SK-N-SH treated with all-trans-retinoic acid at 6 μM for 48 hours (cell line): ENCODE results near the gene PRM3.

Experiments
- ATAC-seq: fragments of 200-7000 bp; cut with Tn5 transposase; 3 replicates; pipeline ENCODE4 v1.9.1; 2020; ENCODE audit warnings: mild to moderate bottlenecking, moderate library complexity
- ARNTL ChIP-seq: fragments of 450-650 bp; formaldehyde crosslinking; IDR thresholded peaks from 2 replicates; pipeline ENCODE4 v1.5.0; 2020; ENCODE audit warnings: low read depth, mild to moderate bottlenecking, moderate library complexity, borderline replicate concordance
- BACH2 ChIP-seq: fragments of 250-450 bp; sonication (Bioruptor Pico); IDR thresholded peaks from 2 replicates; pipeline ENCODE4 v1.9.0; 2021; ENCODE audit warnings: mild to moderate bottlenecking, borderline replicate concordance
- CREB5 ChIP-seq: fragments of 250-450 bp; sonication (Bioruptor Pico); IDR thresholded peaks from 2 replicates; pipeline ENCODE4 v1.5.1; 2020; ENCODE audit warnings: low read depth, mild to moderate bottlenecking, moderate library complexity
- CSDC2 ChIP-seq: fragments of 250-450 bp; sonication (Bioruptor Pico); IDR thresholded peaks from 2 replicates; pipeline ENCODE4 v1.5.0; 2020; ENCODE audit warnings: mild to moderate bottlenecking, moderate library complexity
- CSRNP3 ChIP-seq: fragments of 250-450 bp; sonication (Bioruptor Pico); IDR thresholded peaks from 2 replicates; pipeline ENCODE4 v1.5.1; 2021; ENCODE audit warnings: mild to moderate bottlenecking, moderate library complexity
- GLIS3 ChIP-seq: fragments of 250-450 bp; sonication (Bioruptor Pico); IDR thresholded peaks from 2 replicates; pipeline ENCODE4 v1.5.0; 2020; ENCODE audit warnings: mild to moderate bottlenecking, moderate library complexity
- ISL1 ChIP-seq: fragments of 250-450 bp; sonication (Bioruptor Pico); IDR thresholded peaks from 2 replicates; pipeline ENCODE4 v2.1.2; 2022; ENCODE audit warnings: mild to moderate bottlenecking, moderate library complexity
- OSR1 ChIP-seq: fragments of 250-450 bp; sonication (Bioruptor Pico); IDR thresholded peaks from 2 replicates; pipeline ENCODE4 v1.8.0; 2022; ENCODE audit warnings: moderate library complexity, mild to moderate bottlenecking, inconsistent platforms
- PATZ1 ChIP-seq: fragments of 250-450 bp; sonication (Bioruptor Pico); IDR thresholded peaks from 2 replicates; pipeline ENCODE4 v1.8.0; 2020; ENCODE audit warnings: mild to moderate bottlenecking, moderate library complexity, borderline replicate concordance
- PPARA ChIP-seq: fragments of 250-450 bp; sonication (Bioruptor Pico); IDR thresholded peaks from 2 replicates; pipeline ENCODE4 v1.5.0; 2020; ENCODE audit warnings: mild to moderate bottlenecking, borderline replicate concordance
- SNAI2 ChIP-seq: fragments of 250-450 bp; sonication (Bioruptor Pico); IDR thresholded peaks from 2 replicates; pipeline ENCODE4 v1.5.0; 2020; ENCODE audit warnings: mild to moderate bottlenecking, moderate library complexity
- TCF4 ChIP-seq: fragments of 250-450 bp; sonication (Bioruptor Pico); IDR thresholded peaks from 2 replicates; pipeline ENCODE4 v1.8.0; 2021; ENCODE audit warnings: mild to moderate bottlenecking, moderate library complexity, borderline replicate concordance
- ZC3H10 ChIP-seq: fragments of 250-450 bp; sonication (Bioruptor Pico); IDR thresholded peaks from 2 replicates; pipeline ENCODE4 v1.5.1; 2021; ENCODE audit warnings: mild to moderate bottlenecking, moderate library complexity
- ZFP3 ChIP-seq: fragments of 250-450 bp; sonication (Bioruptor Pico); IDR thresholded peaks from 2 replicates; pipeline ENCODE4 v1.5.0; 2020; ENCODE audit warnings: mild to moderate bottlenecking, moderate library complexity
- ZFP30 ChIP-seq: fragments of 450-650 bp; formaldehyde crosslinking; IDR thresholded peaks from 2 replicates; pipeline ENCODE4 v1.5.0; 2022; ENCODE audit warnings: mild to moderate bottlenecking, moderate library complexity
- ZNF565 ChIP-seq: fragments of 450-650 bp; formaldehyde crosslinking; conservative IDR thresholded peaks from 2 replicates; pipeline ENCODE4 v1.5.0; 2020; ENCODE audit warnings: low read depth, mild to moderate bottlenecking, moderate library complexity
- ZNF8 ChIP-seq: fragments of 450-650 bp; formaldehyde crosslinking; IDR thresholded peaks from 2 replicates; pipeline ENCODE4 v1.5.0; 2020; ENCODE audit warnings: mild to moderate bottlenecking, moderate library complexity
- TF ChIP-seq, protein P1 (sequence below): fragments of 250-450 bp; sonication (Bioruptor Pico); IDR thresholded peaks from 2 replicates; pipeline ENCODE4 v1.8.0; 2021; ENCODE audit warnings: low read depth, mild to moderate bottlenecking, moderate library complexity, borderline replicate concordance
- TF ChIP-seq, protein P2 (sequence below): fragments of 250-450 bp; sonication (Bioruptor Pico); IDR thresholded peaks from 2 replicates; pipeline ENCODE4 v1.5.0; 2020; ENCODE audit warnings: mild to moderate bottlenecking, moderate library complexity

PRM3 gene

GRCh38 chr16:11254913-11255736 lies 18.3 kb downstream of the PRM3 start:
- TF ChIP-seq, protein P1, sequence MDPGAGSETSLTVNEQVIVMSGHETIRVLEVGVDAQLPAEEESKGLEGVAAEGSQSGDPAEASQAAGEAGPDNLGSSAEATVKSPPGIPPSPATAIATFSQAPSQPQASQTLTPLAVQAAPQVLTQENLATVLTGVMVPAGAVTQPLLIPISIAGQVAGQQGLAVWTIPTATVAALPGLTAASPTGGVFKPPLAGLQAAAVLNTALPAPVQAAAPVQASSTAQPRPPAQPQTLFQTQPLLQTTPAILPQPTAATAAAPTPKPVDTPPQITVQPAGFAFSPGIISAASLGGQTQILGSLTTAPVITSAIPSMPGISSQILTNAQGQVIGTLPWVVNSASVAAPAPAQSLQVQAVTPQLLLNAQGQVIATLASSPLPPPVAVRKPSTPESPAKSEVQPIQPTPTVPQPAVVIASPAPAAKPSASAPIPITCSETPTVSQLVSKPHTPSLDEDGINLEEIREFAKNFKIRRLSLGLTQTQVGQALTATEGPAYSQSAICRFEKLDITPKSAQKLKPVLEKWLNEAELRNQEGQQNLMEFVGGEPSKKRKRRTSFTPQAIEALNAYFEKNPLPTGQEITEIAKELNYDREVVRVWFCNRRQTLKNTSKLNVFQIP (CRISPR knock-in tag), result no peak
- TF ChIP-seq TCF4 (no peak), PATZ1 (CRISPR knock-in tag) (no peak), ZC3H10 (no peak), ARNTL (CRISPR knock-in tag) (no peak), ZNF565 (CRISPR knock-in tag) (no peak), PPARA (CRISPR knock-in tag) (no peak), GLIS3 (CRISPR knock-in tag) (no peak), SNAI2 (CRISPR knock-in tag) (no peak), ZFP3 (CRISPR knock-in tag) (no peak), CSDC2 (CRISPR knock-in tag) (no peak), ISL1 (CRISPR knock-in tag) (no peak), ZNF8 (no peak), CREB5 (CRISPR knock-in tag) (no peak), OSR1 (CRISPR knock-in tag) (no peak), ZFP30 (CRISPR knock-in tag) (no peak), BACH2 (CRISPR knock-in tag) (no peak)
- TF ChIP-seq, protein P2, sequence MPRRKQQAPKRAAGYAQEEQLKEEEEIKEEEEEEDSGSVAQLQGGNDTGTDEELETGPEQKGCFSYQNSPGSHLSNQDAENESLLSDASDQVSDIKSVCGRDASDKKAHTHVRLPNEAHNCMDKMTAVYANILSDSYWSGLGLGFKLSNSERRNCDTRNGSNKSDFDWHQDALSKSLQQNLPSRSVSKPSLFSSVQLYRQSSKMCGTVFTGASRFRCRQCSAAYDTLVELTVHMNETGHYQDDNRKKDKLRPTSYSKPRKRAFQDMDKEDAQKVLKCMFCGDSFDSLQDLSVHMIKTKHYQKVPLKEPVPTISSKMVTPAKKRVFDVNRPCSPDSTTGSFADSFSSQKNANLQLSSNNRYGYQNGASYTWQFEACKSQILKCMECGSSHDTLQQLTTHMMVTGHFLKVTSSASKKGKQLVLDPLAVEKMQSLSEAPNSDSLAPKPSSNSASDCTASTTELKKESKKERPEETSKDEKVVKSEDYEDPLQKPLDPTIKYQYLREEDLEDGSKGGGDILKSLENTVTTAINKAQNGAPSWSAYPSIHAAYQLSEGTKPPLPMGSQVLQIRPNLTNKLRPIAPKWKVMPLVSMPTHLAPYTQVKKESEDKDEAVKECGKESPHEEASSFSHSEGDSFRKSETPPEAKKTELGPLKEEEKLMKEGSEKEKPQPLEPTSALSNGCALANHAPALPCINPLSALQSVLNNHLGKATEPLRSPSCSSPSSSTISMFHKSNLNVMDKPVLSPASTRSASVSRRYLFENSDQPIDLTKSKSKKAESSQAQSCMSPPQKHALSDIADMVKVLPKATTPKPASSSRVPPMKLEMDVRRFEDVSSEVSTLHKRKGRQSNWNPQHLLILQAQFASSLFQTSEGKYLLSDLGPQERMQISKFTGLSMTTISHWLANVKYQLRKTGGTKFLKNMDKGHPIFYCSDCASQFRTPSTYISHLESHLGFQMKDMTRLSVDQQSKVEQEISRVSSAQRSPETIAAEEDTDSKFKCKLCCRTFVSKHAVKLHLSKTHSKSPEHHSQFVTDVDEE (CRISPR knock-in tag), result no peak
- TF ChIP-seq, all 23 proteins: peak for 0
- ATAC-seq, result no peak

DNA sequence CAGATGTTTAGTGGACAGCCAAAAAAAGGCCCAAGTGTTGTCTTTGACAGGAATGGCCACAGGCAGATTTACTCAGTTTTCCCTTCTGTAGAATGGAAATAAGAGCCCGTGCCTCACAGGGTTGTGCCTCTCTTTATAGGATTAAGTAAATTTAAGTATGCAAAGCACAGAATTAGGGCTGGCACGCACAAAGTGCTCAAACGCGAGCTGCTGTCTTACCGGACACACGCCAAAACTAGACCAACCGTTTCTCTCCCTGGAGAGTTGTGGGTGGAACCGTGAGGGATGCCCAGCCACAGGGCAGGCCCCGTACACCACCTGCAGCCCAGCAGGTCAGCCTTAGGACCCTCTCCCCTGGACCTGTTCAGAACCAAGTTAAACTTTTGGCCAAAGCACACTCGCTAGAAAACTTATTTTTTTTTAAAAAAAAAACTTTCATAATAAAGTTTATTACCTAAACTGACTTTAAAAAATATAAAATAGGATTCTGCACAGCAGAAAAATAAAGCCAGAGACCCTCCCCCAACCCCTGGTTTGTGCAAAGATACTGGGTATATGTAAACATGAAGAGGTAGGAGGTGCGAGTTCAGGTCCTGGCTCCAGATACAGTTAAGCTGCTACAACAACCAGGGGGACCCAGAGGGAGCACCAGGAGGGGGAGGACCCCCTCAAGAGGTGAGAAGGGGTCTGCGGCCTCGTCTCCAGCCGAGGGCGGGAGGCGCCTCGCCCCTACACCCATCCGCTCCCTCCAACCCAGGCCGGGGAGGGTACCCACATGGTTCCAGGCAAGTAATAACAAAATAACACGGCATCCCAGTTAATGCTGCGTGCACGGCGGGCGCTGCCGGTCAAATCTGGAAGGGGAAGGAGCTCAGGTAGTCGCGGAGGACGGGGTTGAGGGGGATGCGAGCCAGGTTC lies 19.2 kb downstream of the PRM3 start:
- no peak for ATAC-seq
- TF ChIP-seq ZFP3 (CRISPR knock-in tag), result no peak
- no peak for TF ChIP-seq OSR1 (CRISPR knock-in tag)
- no peak for TF ChIP-seq TCF4
- TF ChIP-seq ARNTL (CRISPR knock-in tag), result no peak

GRCh38 chr16:11253009-11253994 lies 20.1 kb downstream of the PRM3 start:
- no peak for ATAC-seq
- TF ChIP-seq CSRNP3, result no peak
- no peak for TF ChIP-seq TCF4
